ENCODE measurements around the gene CDX2.
A peak's percentile ranks its signal among the peaks of the same experiment; 100 is the strongest.

Gene CDX2

DNA sequence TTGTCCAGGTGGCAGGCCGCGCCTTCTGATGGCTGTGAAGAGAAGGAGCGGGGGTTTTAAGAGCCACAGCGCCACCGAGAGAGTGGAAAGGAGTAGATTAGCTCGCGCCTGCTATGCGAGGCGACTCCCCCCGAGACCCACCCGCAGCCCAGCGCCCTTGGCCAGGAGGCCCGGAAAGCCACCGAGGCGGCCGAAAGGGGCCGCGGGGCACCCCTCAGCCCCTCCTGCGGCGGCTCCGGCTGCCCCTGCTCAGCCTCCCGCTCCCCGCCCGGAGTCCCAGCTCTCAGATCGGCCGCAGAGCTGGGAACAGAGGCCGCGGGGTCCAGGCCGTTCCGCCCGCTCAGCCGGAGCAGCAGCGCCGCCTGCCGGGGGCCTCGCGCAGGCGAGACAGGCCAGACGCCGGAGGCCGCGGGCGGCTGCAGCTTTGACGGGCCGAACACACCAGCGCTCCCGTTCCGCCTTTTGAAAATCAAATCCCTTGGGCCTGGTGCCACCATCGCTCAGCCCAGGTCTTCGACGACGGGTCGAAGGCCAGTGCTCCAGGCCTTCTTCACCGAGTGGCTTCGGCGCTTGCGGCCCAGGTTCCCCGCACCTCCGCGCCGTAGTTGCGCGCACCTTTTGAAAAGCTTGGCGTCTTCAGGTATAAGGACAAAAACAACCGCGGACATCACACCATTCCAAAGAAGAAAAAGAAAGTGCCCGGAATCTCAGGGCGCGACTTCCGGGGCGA lies 15.3 kb downstream of the CDX2 start:
- peak overlapping the region; percentile 91 for H3K27ac Mint-ChIP-seq
- DNase-seq: peak; percentile 67
- H3K36me3 Mint-ChIP-seq: no peaks in the 10 kb centered on the region

DNA sequence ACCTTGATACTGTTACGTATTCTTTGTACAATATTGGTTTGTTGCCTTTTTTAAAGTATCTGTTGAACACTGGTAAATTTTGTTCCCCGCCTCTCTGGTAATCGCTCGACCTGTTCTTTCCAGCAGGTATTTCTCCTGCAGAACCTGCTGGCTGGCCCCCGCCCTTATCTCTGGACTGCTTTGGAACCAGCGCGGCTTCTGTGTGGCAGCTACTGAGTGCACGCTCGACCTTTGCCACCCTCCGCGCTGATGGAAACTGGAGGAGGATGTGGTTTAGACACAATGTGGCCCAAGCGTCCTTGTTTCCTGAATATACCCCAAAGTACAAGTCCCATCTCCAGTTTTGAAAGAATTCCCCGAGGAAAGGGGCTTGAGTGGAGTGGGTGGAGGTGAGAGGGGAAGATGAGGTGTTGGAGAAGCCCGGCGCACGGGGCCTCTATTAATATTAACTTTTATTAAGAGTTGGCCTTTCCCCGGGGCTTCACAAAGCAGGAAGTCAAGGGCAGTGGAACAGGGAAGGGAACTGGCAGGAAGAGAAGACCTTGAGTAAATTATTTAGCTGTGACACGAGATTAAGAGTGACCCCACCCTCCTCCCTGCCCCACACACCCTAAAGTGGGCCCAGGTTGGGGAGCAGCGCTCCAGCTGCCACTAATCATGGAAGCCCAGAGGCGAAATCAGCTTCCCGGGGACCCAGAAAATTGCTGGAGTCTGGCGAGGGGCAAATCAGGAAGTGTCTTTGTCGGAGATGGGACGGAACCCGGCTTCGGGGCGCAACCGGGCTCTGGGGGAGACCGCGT lies 16.0 kb downstream of the CDX2 start:
- H3K9me3 Mint-ChIP-seq: peaks cover 3 to 4% of the 10 kb centered on the region in 2 donors
- H3K36me3 Mint-ChIP-seq: no peaks in the 10 kb centered on the region
- H3K27ac Mint-ChIP-seq: peak overlapping the region; percentile 90
- DNase-seq: no peak
- H3K4me1 Mint-ChIP-seq: peaks cover 9 to 15% of the 10 kb centered on the region in 2 donors
- peak; percentile 37 to 58 for ATAC-seq (replicated peaks)
- H3K4me3 Mint-ChIP-seq: peak overlapping the region; percentile 78 to 81
- peaks cover 42 to 65% of the 10 kb centered on the region in 2 donors for H3K27me3 Mint-ChIP-seq

More for the DNA sequence above, 15.3 kb downstream of the CDX2 start:
- H3K4me3 Mint-ChIP-seq: peak overlapping the region; percentile 84 to 85
- peaks cover 38 to 65% of the 10 kb centered on the region in 2 donors for H3K27me3 Mint-ChIP-seq
- H3K9me3 Mint-ChIP-seq: peaks cover 3 to 4% of the 10 kb centered on the region in 2 donors
- peak; percentile 91 to 93 for ATAC-seq (replicated peaks)
- H3K4me1 Mint-ChIP-seq: peaks cover 9 to 15% of the 10 kb centered on the region in 2 donors

DNA sequence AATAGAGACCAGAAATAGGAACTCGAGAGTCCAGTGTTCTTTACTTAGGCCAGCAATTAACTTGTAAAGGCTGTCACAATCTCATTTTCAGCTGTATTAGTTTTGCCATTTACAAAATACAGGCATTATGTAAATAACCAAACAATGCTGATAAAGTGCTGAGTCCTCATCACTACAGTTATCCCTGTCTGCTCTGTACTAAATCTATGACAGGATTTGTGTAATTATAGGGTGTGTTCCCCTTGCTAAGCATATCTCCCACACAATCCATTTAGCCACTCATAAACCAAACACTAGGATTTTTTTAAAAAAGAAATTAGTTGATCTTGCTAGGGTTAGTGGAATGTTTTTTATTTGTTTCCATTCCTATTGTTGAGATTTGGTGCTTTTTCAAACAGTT lies 26.1 kb downstream of the CDX2 start:
- Mint-ChIP-seq H3K4me1 (no peaks in the 10 kb centered on the region), H3K4me3 (no peak overlapping the region), H3K27me3 (peaks cover 27 to 43% of the 10 kb centered on the region in 2 donors), H3K36me3 (peaks cover 1 to 5% of the 10 kb centered on the region in 2 donors), H3K27ac (no peak overlapping the region), H3K9me3 (peaks cover 6 to 13% of the 10 kb centered on the region in 2 donors)
- DNase-seq: no peak
- no peak for ATAC-seq (replicated peaks)

DNA sequence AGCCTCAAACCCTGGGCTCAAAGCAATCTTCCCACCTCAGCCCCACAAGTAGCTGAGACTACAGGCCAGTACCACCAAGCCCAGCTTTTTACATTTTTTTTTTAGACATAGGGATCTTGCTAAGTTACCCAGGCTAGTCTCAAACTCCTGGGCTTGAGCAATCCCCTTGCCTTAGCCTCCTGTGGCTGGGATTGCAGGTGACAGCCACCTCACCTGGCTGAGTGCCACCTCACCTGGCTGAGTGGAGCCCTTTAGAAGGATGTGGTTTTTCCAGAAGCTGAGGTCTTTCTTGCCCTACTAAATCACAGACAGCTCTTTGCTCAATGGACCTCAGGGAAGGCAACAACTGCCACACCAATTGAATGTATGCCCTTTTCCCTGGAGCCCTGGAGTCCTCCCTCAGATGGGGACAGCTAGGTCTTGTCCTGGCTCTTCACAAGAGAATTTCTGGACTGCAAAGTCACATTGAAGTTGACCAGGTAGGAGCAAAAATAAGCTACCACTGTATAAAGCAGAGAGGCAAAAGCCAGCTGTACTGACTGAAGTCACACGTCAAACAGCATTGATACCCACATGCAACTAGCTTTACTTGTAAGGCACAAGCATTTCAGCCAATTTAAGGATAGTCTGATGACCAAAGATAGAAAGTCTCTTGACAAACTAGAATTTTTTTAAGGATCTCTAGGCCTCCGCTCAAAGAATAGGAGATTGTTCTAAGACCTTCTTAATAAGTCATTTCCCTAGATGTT lies 35.4 kb downstream of the CDX2 start:
- no peak overlapping the region for H3K4me3 Mint-ChIP-seq
- H3K27me3 Mint-ChIP-seq: peaks cover 56 to 57% of the 10 kb centered on the region in 2 donors
- DNase-seq: no peak
- no peaks in the 10 kb centered on the region for H3K9me3 Mint-ChIP-seq
- no peak overlapping the region for H3K27ac Mint-ChIP-seq
- ATAC-seq (replicated peaks): no peak
- no peaks in the 10 kb centered on the region for H3K36me3 Mint-ChIP-seq
- peaks cover under 1 to 3% of the 10 kb centered on the region in 2 donors for H3K4me1 Mint-ChIP-seq

DNA sequence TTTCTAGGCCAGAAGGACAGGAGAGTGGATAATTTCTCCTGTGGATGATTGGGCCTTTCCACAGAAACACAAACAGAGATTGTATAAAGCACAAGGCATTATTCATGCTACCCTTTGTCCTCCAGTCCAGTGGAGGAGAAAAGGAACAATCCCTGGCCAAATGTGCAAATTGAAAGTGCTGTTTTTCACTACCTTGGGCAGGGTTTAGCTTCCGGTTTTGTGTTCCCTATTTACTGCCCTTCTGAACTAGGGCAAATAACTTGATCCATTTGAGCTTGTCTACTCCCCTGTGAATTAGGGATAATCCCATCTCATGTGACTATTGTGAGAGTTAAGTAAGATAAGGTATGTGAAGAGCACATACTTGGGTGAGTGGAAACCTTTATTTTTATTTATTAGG lies 36.0 kb downstream of the CDX2 start:
- peaks cover 4 to 7% of the 10 kb centered on the region in 2 donors for H3K4me1 Mint-ChIP-seq
- H3K4me3 Mint-ChIP-seq: no peak overlapping the region
- peaks cover 61 to 63% of the 10 kb centered on the region in 2 donors for H3K27me3 Mint-ChIP-seq
- ATAC-seq (replicated peaks) (no peak), DNase-seq (no peak)
- H3K36me3 Mint-ChIP-seq: peaks cover 0 to under 1% of the 10 kb centered on the region in 2 donors
- H3K9me3 Mint-ChIP-seq: peaks cover 0 to under 1% of the 10 kb centered on the region in 2 donors
- H3K27ac Mint-ChIP-seq: no peak overlapping the region

DNA sequence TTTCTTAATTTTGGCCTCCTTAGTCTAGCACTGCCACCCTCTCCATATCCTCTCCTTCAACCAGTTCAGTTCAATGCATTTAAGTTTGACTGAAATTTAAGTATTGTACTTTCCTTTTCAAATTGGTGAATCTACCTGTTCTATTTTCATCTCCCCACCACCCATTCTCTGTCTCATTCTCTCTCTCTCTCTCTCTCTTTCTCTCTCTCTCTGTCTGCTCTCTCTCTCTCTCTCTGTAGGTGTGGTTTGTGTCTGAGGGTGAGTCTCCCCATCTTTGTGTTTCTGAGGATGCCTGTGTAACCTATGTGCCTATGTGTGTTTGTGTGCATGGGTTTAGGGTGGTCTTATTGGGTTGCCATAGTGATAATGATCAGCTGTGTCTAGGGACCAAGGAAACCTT lies 39.2 kb downstream of the CDX2 start:
- no peak for DNase-seq
- H3K27ac Mint-ChIP-seq: no peak overlapping the region
- H3K4me1 Mint-ChIP-seq: peaks cover 20 to 24% of the 10 kb centered on the region in 2 donors
- no peak overlapping the region for H3K4me3 Mint-ChIP-seq
- H3K36me3 Mint-ChIP-seq: peaks cover 0 to 12% of the 10 kb centered on the region in 2 donors
- no peak for ATAC-seq (replicated peaks)
- H3K9me3 Mint-ChIP-seq: peaks cover 6% of the 10 kb centered on the region in 2 donors
- H3K27me3 Mint-ChIP-seq: peaks cover 83 to 84% of the 10 kb centered on the region in 2 donors

DNA sequence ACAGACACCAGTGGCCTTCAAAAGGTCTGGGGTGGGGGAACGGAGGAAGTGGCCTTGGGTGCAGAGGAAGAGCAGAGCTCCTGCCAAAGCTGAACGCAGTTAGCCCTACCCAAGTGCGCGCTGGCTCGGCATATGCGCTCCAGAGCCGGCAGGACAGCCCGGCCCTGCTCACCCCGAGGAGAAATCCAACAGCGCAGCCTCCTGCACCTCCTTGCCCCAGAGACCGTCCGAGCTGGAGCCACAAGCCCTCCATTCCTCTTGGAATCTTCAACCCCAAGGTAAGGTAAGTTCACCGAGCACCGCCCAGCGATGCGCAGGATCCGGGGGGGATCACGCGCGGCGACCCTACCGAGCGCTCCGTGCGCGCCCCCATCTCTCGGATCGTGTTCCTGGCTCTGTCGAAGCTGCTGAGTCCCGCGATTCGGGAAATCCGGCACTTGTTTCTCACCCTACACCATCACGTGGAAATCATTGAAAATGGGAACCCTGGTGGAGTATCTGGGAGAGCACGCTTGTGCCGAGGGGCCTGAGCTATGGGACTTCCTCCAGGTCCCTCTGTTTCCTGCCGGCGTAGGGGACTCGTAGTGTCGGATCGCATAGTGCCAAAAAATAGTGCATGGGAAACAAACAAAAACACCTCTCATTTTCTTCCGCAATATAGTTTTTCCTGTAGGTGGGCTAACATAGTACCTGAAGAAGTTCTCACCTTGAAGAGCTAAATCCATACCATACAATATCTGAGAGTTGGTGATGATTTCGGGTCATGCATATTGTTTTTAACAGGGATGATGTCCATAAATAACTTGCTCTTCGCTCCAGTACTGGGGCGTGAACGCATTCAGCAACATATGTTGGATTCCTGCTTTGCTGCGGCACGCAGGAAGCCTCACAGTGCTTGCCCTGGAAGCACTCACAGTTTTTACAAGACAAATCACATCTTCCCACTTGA lies 40.0 kb downstream of the CDX2 start:
- H3K27ac Mint-ChIP-seq: peak overlapping the region; percentile 67
- peaks cover 6 to 7% of the 10 kb centered on the region in 2 donors for H3K9me3 Mint-ChIP-seq
- peaks cover 86 to 89% of the 10 kb centered on the region in 2 donors for H3K27me3 Mint-ChIP-seq
- peaks cover 0 to 14% of the 10 kb centered on the region in 2 donors for H3K36me3 Mint-ChIP-seq
- ATAC-seq (replicated peaks): no peak
- H3K4me3 Mint-ChIP-seq: no peak overlapping the region
- peaks cover 21 to 24% of the 10 kb centered on the region in 2 donors for H3K4me1 Mint-ChIP-seq
- no peak for DNase-seq

GRCh38 chr13:27928353-27928804 lies 40.7 kb downstream of the CDX2 start:
- Mint-ChIP-seq H3K4me3 (peak overlapping the region in 1 of 2 donors; percentile 57), H3K27me3 (peaks cover 87 to 90% of the 10 kb centered on the region in 2 donors), H3K9me3 (peaks cover 6 to 7% of the 10 kb centered on the region in 2 donors), H3K27ac (peak overlapping the region; percentile 87), H3K36me3 (peaks cover 0 to 15% of the 10 kb centered on the region in 2 donors), H3K4me1 (peaks cover 25 to 27% of the 10 kb centered on the region in 2 donors)
- DNase-seq: no peak
- no peak for ATAC-seq (replicated peaks)

- Mint-ChIP-seq H3K4me1 (peaks cover 27 to 34% of the 10 kb centered on the region in 2 donors), H3K9me3 (peaks cover 6 to 7% of the 10 kb centered on the region in 2 donors), H3K4me3 (peak overlapping the region; percentile 53 to 61), H3K27me3 (peaks cover 90 to 92% of the 10 kb centered on the region in 2 donors), H3K27ac (peak overlapping the region; percentile 87), H3K36me3 (peaks cover 0 to 15% of the 10 kb centered on the region in 2 donors)
- no peak for ATAC-seq (replicated peaks)
- DNase-seq: no peak
Measured at GRCh38 chr13:27927444-27928352, 41.4 kb downstream of the CDX2 start.

- Mint-ChIP-seq H3K9me3 (peaks cover 6 to 7% of the 10 kb centered on the region in 2 donors), H3K36me3 (peaks cover 0 to 15% of the 10 kb centered on the region in 2 donors), H3K27me3 (peaks cover 88 to 94% of the 10 kb centered on the region in 2 donors), H3K27ac (peak overlapping the region; percentile 87), H3K4me3 (peak overlapping the region; percentile 33 to 61), H3K4me1 (peaks cover 29 to 35% of the 10 kb centered on the region in 2 donors)
- DNase-seq: no peak
- no peak for ATAC-seq (replicated peaks)
Measured at GRCh38 chr13:27926644-27927434, 42.3 kb downstream of the CDX2 start.

- Mint-ChIP-seq H3K4me3 (no peak overlapping the region), H3K27ac (no peak overlapping the region)
- ATAC-seq (replicated peaks): no peak
Measured at GRCh38 chr13:27925220-27925991, 43.7 kb downstream of the CDX2 start.

More at GRCh38 chr13:27925220-27925991, 43.7 kb downstream of the CDX2 start:
- H3K36me3 Mint-ChIP-seq: peaks cover 0 to 18% of the 10 kb centered on the region in 2 donors
- no peak for DNase-seq
- H3K4me1 Mint-ChIP-seq: peaks cover 36 to 48% of the 10 kb centered on the region in 2 donors
- H3K27me3 Mint-ChIP-seq: peaks cover 80 to 87% of the 10 kb centered on the region in 2 donors
- H3K9me3 Mint-ChIP-seq: peaks cover 6 to 7% of the 10 kb centered on the region in 2 donors
